ENCODE measurements around the gene CNTNAP2. TPM values are rescaled to one million over a fixed set of nuclear protein-coding genes. Genes with fewer than 3 reads are reported as not detected.

CNTNAP2 gene
- total and polyA plus RNA-seq, 9 of the 15 experiments (the other 6 are each of a cell fraction or from before 2014, with no cell fraction given): 0.04 to 0.62 (median 0.09) TPM; not detected in 4

DNA sequence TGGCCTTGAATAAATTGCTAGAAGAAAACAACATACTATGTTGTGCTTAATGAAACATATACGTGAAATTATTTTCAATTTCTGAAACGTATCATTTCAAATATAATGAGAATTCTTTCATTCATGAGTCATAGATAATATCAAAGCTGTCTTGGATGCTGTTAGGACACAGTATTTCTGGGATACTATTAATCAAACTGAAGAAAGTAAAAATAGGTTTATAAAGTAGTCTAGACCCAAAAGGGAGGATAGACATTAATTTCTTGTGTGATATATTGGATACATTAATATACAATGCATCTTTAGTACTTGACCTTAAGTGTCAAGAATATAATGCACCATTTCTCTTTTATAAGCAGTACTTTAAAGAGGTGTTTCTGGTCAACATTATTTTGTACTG, 89.7 kb downstream of the CNTNAP2 start:
- no peak overlapping the region for H3K27ac ChIP-seq (ENCODE audit: extremely low read depth, low read depth, low read length)
- no peaks in the 10 kb centered on the region for H4K20me1 ChIP-seq (replicated peaks; ENCODE audit: control insufficient read depth, insufficient read depth, low read length)
- H3K36me3 ChIP-seq (ENCODE audit: control insufficient read depth, insufficient read depth, low read length): no peaks in the 10 kb centered on the region
- no peak overlapping the region for H3K4me3 ChIP-seq
- intact Hi-C loops (cut with micrococcal nuclease): no loop called here
- WGBS (ENCODE audit: insufficient coverage, low coverage, missing lambda C conversion rate): 0% methylated on average over 2 of the region's 2 CpGs
- ChIA-PET POLR2A (no interaction called here), CTCF (ENCODE audit: low intra/inter-chr PET ratio) (no interaction called here)
- H3K9me1 ChIP-seq (ENCODE audit: control insufficient read depth, insufficient read depth, low read length): no peaks in the 10 kb centered on the region
- in situ Hi-C loops (cut with MboI): no loop called here
- FAIRE-seq (no peak), DNase-seq (ENCODE audit: extremely low read depth in 1 of 4, low spot score in 3 of 4) (no peak), ATAC-seq (no peak)
- no TSS peak for BruUV-seq (replicated peaks)
- no peaks in the 10 kb centered on the region for H3K27me3 ChIP-seq (ENCODE audit: control insufficient read depth in 2 of 2, insufficient read depth in 2 of 2, low read length in 2 of 2)
- H3K9me3 ChIP-seq (replicated peaks; ENCODE audit: control insufficient read depth, insufficient read depth, low read depth, low read length): no peaks in the 10 kb centered on the region
- H3K4me2 ChIP-seq (ENCODE audit: insufficient read depth, low read length): no peak overlapping the region
- no peaks in the 10 kb centered on the region for H3K79me2 ChIP-seq (ENCODE audit: control insufficient read depth, insufficient read depth, low read length)
- TF ChIP-seq HDAC2 (IDR thresholded peaks at IDR 0.05) (no peak), SMAD3 (CRISPR knock-in tag; conservative IDR thresholded peaks at IDR 0.05) (no peak), HMG20A (CRISPR knock-in tag; conservative IDR thresholded peaks at IDR 0.05) (no peak), TARDBP (IDR thresholded peaks at IDR 0.05) (no peak), KDM1A (IDR thresholded peaks at IDR 0.05) (no peak), ZNF175 (CRISPR knock-in tag; IDR thresholded peaks at IDR 0.05; ENCODE audit: low read depth) (no peak), ZNF583 (CRISPR knock-in tag; IDR thresholded peaks at IDR 0.05) (no peak), GATA2 (CRISPR knock-in tag; IDR thresholded peaks at IDR 0.05) (no peak), NFIC (IDR thresholded peaks at IDR 0.05) (no peak), RNF2 (IDR thresholded peaks at IDR 0.05) (no peak), SNRNP70 (optimal IDR thresholded peaks at IDR 0.05; ENCODE audit: low read depth, low read length) (no peak), ZBTB8A (IDR thresholded peaks at IDR 0.05; ENCODE audit: partially characterized antibody) (no peak), ZKSCAN8 (CRISPR knock-in tag; IDR thresholded peaks at IDR 0.05) (no peak), E2F3 (CRISPR knock-in tag; IDR thresholded peaks at IDR 0.05) (no peak), TCF7L2 (IDR thresholded peaks at IDR 0.05; ENCODE audit: low read depth, low read length) (no peak)
- TF ChIP-seq, protein P1, sequence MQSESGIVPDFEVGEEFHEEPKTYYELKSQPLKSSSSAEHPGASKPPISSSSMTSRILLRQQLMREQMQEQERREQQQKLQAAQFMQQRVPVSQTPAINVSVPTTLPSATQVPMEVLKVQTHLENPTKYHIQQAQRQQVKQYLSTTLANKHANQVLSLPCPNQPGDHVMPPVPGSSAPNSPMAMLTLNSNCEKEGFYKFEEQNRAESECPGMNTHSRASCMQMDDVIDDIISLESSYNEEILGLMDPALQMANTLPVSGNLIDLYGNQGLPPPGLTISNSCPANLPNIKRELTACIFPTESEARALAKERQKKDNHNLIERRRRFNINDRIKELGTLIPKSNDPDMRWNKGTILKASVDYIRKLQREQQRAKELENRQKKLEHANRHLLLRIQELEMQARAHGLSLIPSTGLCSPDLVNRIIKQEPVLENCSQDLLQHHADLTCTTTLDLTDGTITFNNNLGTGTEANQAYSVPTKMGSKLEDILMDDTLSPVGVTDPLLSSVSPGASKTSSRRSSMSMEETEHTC (IDR thresholded peaks at IDR 0.05): no peak
- no peak overlapping the region for H3K9ac ChIP-seq (ENCODE audit: insufficient read depth in 1 of 2, low read depth in 2 of 2, low read length in 2 of 2)
- H3K4me1 ChIP-seq (replicated peaks in 1 of 2; ENCODE audit: control insufficient read depth in 2 of 2, insufficient read depth in 2 of 2, low read length in 2 of 2): no peaks in the 10 kb centered on the region
- no peak overlapping the region for H2AFZ ChIP-seq (ENCODE audit: low read depth, low read length)
